ENCODE measurements around the gene FAT1.

DNA sequence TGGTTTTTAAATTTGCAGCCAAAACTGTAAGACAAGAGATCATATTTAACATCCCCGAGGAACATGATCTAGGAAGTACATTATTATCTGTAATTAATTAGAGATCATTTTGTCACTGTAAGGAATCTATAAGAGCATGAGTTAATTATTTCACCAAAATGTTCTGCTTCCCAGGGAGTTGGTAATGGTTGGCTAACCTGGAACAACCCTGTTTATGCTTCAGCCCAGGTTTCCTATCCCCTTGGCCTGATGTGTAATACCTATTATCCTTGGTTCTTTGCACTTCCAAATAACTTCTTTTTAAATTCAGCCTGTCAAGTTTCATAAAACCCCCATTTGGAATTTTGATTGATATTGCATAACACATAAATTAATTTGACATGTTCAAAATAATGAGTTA, 161.9 kb downstream of the FAT1 start:
- TF ChIP-seq, protein P1, sequence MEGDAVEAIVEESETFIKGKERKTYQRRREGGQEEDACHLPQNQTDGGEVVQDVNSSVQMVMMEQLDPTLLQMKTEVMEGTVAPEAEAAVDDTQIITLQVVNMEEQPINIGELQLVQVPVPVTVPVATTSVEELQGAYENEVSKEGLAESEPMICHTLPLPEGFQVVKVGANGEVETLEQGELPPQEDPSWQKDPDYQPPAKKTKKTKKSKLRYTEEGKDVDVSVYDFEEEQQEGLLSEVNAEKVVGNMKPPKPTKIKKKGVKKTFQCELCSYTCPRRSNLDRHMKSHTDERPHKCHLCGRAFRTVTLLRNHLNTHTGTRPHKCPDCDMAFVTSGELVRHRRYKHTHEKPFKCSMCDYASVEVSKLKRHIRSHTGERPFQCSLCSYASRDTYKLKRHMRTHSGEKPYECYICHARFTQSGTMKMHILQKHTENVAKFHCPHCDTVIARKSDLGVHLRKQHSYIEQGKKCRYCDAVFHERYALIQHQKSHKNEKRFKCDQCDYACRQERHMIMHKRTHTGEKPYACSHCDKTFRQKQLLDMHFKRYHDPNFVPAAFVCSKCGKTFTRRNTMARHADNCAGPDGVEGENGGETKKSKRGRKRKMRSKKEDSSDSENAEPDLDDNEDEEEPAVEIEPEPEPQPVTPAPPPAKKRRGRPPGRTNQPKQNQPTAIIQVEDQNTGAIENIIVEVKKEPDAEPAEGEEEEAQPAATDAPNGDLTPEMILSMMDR (IDR thresholded peaks at IDR 0.05) = no peak
- TF ChIP-seq POLR2A (IDR thresholded peaks at IDR 0.05) = no peak

All from right lobe of liver (tissue), 4 donors.